Fibroblast of skin of scalp (primary cell): ENCODE measurements around the gene FUT3.
"Not testable (repeated sequence)": the region's sequence is repeated elsewhere in the genome, so short reads cannot be mapped to it uniquely, and the experiment has no call there.

Experiments used
- DNase-seq: peaks from one replicate; pipeline ENCODE4 v3.0.0-alpha.2; 2013

Gene FUT3

DNA sequence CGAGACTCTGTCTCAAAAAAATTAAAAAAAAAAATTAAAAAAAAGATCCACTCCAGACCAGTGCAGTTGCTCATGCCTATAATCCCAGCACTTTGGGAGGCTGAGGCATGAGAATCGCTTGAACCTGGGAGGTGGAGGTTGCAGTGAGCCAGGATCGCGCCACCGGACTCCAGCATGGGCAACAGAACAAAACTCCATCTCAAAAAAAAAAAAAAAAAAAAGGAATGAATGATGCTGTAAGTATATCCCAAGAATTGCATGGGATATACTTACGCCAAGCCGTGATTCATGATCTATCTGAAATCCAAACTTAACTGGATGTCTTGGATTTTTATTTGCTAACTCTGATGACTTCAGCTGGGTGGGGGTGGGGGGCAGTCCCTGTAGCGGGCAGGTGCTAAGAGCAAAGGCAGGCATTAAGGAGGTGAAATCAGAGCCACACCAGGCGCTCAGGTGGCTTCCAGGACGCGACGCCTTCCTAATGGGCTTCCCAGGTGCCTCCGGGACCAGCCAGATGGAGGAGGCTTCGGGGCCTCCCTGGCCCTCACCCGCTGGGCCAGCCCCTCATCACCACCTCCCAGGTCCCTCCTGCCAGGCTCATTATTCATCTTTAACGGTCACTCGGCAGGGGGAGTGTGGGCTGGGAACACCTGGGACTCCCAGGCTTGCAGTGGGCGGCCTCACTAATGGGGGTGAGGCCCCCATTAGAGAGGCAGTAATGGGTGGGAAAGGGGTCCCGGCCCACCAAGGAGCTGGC is 30.5 kb upstream of the FUT3 start:
- no peak for DNase-seq

DNA sequence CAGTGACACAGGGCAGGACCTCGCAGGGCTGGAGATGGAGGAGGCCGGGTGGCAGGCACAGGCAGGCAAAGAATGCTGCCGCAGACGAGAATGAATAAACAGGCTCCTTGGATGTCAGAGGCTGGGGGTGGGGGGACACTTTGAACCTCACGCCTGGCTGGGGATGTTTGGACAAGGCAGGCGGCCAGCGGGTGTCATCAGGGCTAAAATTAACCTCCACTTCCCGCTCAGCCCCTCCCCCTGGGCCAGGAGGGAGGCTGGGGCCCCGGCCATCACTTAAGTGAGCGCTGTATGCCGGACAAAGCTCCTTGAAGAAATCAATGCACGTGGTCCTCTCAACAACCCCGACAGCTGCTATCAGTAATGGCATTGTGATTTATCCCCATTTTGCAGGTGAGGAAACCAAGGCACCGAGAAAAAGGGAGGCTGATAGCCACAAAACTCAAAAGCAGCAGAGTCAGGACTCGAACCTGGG is 29.4 kb upstream of the FUT3 start:
- DNase-seq: peak; percentile 79

DNA sequence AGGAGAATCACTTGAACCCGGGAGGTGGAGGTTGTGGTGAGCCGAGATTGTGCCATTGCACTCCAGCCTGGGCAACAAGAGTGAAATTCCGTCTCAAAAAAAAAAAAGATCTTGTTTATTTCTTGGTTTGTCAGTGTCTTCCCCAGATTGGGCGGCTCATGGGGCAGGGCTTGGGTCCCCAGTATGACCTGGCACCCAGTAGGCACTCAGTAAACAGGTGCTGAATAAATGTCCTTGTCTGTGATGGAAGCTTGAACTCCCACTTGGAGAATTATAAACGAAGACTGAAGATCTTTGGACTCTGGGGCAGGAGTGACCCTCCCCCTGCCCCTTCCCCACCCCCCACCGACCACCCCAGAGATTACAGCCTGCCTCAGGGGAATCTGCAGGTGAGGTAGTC is 28.9 kb upstream of the FUT3 start:
- no peak for DNase-seq

DNA sequence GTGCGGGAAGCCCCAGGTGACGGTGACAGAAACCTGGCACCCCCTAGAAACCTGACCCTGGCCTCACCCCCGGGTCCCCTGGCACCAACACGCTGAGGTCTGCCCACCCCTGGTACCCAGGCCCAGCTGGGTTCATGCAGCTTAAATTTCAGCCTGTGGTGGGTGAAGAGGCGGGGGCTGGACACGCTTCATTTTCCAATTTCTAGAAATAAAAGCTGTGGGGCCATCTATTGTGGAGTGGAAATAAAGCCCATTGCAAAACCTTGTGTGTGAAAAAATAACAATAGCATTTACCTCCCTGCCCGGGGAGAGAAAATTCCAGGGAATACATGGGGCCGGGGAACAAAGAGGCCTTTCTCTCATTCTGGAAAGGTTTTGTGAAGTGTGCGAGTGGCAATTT is 26.6 kb upstream of the FUT3 start:
- no peak for DNase-seq

- no peak for DNase-seq
These were observed 26.2 kb upstream of the FUT3 start for GRCh38 chr19:5877427-5877826.

- DNase-seq: peak; percentile 63
These were observed 23.2 kb upstream of the FUT3 start for GRCh38 chr19:5874496-5874895.

DNA sequence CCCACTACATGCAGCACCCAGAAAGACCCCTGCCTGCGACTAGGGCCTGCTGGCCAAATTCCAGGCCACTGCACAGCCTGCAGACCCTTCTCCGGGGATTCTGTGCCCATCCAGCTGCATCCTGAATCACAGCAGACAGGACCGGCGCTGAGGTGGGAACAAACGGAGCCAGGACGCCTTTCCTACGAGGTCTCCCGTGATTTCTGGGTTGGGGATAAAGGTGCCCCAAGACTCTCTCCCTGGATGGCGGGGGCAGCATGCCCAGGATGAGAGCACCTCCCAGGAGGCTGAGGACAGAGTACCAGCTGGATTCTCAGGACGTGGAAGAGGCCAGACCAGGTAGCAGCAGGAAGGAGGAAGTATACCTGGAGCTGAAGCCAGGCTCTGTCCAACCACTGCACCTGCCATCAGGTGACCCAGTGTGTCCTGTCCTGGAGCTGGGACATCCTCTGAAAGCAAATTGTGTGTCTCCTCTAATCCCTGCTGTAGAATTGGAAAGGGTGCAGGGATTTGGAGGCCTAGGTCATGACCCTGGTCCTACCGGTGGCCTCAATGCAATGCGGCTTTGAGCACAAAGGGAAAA is 22.5 kb upstream of the FUT3 start:
- no peak for DNase-seq

DNA sequence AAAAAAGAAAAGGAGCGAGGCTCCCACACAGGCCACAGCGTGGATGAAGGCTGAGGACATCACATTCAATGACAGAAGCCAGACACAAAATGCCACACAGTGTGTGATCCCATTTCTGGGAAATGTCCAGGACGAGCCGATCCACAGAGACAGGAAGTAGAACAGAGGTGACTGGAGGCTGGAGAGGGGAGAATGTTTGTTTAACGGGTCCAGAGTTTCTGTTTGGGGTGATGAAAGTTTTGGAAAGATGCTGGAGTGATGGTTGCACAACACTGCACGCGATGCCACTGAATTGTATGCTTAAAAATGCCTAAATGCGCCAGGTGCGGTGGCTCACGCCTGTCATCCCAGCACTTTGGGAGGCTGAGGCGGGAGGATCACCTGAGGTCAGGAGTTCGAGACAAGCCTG is 19.7 kb upstream of the FUT3 start:
- no peak for DNase-seq

DNA sequence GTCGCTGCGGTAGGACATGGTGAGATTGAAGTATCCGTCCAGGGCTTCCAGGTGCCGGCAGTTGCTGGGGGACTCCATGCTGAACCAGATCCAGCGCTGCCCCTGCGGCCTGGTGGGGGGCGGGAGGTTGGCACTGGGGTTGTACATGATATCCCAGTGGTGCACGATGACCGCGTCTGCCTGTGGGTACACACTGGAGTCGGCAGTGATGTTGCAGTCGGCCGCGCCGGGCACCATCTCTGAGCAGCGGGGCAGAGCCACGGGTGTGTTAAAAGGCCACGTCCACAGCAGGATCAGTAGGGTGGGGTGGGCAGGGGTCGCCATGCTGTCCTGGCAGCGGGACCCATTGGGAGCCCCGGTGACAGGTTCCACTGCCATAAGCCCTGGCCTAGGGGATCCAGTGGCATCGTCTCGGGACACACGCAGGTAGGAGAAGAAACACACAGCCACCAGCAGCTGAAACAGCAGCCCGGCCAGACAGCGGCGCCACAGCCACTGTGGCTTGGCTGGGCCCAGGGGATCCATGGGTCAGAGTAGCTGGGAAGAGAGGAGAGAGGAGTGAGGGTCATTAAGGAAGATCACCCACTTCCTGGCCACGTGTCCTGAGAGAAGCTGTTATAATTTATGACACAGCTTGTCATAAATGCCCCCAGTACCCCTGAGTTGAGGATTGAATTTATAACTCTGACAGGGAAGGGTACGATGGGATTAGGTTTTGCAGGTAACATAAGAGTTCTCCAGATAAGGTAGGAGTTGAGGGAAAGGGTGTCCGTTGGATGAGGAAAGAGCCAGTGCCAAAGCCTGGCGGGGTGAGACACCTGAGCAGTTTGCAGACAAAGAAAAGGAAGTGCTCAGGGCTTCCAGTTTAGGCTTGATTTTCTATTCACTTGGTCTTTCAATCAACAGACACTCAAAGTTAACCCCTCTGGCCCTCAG is 16.2 kb upstream of the FUT3 start:
- no peak for DNase-seq

GRCh38 chr19:5865772-5866171 is 14.5 kb upstream of the FUT3 start:
- DNase-seq: no peak

DNA sequence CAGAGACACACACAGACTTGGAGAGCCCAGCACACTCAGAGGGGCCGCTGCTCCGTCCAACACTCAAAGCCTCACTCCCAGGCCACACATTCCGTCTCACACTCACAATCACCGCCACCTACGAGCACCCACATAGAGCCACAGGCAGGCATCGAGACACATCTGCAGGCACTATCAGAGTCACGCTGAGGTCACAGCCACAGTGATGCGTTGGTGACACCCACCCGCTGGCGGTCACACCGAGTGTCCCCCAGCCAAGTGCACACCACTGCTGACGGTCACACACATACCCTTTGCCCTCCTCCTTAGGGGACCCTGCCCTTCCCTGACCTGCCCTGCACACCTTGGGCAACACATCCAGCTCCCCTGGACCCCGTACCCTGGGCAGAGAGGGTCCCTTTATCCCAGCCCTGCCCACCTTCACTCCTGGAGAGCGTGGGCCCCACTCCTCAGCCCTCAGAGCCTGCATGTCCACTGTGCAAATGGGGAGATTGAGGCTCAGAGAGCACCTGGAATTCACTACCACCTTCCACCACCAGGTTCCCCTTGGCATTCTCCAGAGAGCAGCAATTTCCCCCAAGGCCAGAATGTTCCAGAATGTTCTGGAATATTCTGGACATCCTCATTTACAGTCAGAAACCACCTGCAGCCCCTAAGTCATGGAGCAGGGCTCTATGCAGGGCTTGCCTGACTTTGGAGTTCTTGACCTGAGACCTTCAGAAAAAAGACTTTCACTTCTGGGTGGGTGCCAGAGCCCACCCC is 13.7 kb upstream of the FUT3 start:
- DNase-seq: no peak

- no peak for DNase-seq
These were observed 12.9 kb upstream of the FUT3 start for GRCh38 chr19:5864013-5864720.

- DNase-seq: no peak
These were observed 11.9 kb upstream of the FUT3 start for GRCh38 chr19:5863030-5863665.

GRCh38 chr19:5857203-5858081 is 6.2 kb upstream of the FUT3 start:
- no peak for DNase-seq

DNA sequence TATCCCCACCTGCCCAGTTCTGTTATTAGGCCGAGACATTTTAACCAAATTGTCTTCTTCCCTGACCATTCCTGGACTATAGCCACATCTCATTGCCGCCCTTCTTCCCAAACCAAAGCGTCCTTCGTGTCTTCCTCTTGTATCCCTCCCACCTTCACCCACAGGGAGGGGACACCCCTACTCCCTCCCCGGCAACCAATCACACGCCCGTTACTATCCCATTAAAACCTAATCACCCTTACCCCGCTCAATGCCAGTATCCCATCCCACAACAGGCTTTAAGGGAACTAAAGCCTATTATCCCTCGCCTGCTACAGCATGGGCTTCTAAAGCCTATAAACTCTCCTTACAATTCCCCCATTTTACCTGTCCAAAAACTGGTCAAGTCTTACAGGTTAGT is 3.9 kb upstream of the FUT3 start:
- not testable (repeated sequence) for DNase-seq

- DNase-seq: not testable (repeated sequence)
These were observed 2.9 kb upstream of the FUT3 start for GRCh38 chr19:5854121-5854520.

GRCh38 chr19:5850743-5851293 is 431 bp downstream of the FUT3 start:
- peak; percentile 71 for DNase-seq

DNA sequence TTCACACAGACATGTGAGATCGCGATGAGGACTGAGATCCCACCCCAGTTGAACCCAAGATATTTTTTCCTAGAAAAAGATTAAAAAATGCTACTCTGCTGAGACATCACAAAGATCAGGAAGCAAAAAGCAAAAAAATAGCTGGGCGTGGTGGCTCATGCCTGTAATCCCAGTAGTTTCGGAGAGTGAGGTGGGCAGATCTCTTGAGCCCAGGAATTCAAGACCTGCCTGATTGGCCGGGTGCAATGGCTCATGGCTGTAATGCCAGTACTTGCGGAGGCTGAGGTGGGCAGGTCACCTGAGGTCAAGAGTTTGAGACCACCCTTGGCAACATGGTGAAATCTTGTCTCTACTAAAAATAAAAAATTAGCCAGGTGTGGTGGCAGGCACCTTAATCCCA is 1.1 kb downstream of the FUT3 start:
- DNase-seq: no peak

DNA sequence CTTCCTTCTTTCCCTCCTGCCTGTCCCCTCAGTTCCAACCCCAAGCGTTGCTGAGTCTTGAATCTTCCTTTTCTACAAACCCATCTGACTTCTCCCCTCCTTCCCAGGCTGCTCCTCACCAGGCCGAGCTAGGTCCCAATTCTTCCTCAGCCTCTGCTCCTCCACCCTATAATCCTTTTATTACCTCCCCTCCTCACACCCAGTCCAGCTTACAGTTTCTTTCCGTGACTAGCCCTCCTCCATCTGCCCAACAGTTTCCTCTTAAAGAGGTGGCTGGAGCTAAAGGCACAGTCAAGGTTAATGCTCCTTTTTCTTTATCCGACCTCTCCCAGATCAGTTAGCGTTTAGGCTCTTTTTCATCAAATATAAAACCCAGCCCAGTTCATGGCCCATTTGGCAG is 2.6 kb downstream of the FUT3 start:
- not testable (repeated sequence) for DNase-seq

DNA sequence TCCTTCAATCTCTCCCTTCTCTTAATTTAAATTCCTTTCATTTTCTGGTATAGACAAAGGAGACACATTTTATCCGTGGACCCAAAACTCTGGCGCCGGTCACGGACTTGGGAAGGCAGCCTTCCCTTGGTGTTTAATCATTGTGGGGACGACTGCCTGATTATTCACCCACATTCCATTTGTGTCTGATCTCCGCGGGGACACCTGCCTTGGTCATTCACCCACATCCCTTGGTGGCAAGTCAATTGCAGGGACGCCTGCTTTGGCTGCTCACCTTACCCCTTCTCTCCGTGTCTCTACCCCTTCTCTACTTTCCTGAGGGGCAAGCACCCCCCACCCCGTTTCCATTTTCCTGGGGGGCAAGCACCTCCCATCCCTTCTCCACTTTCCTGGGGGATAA is 3.4 kb downstream of the FUT3 start:
- not testable (repeated sequence) for DNase-seq
